IPS DF 19.7 (cell line): ENCODE data around the gene RPS26.
"Not testable (repeated sequence)": the region's sequence is repeated elsewhere in the genome, so short reads cannot be mapped to it uniquely, and the experiment has no call there.

ENCODE experiments used
- DNase-seq: peaks from one replicate; pipeline ENCODE4 v3.0.0-alpha.2; 2013; ENCODE audit warnings: low read depth, low spot score

RPS26 gene

DNA sequence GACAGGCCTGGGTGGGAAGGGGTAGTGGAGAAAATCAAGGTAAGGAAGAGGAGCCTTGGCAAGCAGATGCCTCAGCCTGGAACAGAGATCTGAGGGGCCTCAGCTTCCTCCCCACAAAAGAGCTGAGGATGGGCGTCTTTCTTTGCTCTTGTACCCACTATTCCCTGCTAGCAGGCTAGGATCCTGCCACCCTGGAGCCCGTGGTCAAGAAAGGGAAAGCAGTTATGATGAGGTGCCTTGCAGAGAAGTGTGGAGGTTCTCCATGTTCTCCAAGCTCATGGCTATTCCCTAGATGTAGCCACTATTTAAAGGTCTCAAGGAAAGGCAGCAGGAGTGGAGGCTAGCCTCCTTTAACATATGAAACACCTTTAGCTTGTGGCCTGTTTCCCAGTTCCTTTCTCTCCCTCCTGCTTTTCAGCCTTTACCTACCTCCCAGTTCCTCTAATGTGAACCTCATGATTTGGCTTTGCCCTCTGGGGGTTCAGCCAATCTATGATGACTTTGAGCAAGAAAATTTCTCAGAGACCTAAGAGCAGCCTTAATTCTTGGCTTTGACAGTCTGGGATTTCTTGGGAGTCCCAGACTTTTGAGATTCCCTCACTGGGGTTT is 19.7 kb upstream of the RPS26 start:
- no peak for DNase-seq

DNA sequence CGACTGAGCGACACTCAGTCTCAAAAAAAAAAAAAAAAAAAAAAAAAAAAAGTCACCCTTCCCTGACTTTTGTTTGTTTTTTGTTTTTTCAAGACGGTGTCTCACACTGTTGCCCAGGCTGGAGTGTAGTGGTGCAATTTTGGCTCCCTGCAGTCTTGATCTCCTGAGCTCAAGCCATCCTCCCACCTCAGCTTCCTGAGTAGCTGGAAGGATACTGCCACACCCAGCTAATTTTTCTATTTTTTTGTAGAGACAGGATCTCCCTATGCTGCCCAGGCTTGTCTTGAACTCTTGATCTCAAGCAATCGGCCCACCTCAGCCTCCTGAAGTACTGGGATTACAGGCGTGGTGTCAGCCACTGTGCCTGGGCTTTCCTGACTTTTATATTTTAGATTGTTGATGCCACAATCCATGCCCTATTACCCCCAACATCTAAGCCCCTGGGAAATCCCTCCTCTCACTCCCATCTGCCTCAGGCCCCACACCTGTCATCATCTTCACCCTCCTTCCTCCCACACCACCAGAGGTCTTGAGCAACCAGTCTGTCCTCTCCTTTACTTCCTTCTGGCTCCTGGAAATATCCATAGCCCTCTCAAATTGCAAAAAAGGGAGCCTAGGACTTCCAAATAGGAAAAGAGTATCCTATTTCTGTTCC is 13.1 kb upstream of the RPS26 start:
- DNase-seq = no peak

DNA sequence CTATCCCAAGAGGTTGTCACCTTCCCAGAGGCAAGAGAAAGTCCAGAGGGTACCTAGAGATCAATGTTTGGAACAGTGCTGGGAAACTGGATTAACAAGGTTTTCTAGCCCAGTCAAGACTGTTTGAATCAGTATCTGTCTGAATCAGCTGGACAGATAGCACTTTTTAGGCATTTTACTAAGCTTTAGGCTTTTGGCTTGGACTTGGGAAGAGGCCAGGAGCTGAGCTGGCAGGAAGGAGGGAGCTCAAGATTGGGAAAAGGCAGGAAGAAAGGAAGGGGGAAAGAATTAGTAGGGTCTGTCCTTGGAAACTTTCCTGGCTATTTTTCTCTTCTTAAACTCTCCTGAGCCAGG is 12.6 kb upstream of the RPS26 start:
- DNase-seq = no peak

DNA sequence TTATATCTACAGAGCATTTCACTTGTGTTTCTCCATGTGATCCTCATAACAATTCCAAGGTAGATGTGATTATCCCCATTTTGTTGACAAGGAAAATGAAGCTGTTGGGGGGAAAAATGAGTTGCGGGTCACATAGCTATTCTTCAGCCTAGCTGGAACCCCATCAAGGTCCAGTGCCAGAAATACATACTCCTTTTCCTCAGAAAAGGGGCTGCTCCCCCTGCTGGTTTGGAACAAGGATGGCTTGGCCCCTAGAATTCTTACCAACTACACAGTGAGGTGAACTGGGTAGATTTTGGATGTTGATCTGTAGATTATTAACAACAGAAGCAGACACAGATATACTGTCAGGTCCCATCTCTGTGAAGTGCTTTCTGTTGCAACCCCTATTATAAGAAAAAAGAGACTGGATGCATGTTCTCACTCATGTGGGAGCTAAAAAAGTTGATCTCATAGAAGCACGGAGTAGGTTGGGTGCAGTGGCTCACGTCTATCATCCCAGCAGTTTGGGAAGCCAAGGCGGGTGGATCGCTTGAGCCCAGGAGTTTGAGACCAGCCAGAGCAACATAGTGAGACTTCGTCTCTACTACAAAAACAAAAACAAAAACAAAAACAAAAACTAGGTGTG is 11.9 kb upstream of the RPS26 start:
- DNase-seq = no peak

DNA sequence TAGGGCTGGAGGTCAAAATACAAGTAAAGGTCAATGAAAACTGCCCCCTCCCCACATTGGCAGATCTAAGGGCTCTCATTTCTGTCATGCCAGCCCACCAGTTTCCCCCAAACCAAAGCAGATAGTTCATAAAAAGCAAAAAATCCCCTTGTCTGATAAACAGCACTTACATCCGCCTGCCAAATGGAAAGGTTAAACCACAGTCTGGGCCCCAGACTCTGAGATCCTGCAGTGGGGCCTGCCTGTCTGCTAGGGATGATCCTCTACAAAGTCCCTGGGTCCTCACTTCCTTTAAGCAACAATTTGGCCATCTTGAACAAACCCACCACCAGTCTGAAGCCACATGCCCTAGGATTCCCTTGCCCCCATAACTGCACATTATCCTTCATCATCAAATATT is 9.7 kb upstream of the RPS26 start:
- no peak for DNase-seq

DNA sequence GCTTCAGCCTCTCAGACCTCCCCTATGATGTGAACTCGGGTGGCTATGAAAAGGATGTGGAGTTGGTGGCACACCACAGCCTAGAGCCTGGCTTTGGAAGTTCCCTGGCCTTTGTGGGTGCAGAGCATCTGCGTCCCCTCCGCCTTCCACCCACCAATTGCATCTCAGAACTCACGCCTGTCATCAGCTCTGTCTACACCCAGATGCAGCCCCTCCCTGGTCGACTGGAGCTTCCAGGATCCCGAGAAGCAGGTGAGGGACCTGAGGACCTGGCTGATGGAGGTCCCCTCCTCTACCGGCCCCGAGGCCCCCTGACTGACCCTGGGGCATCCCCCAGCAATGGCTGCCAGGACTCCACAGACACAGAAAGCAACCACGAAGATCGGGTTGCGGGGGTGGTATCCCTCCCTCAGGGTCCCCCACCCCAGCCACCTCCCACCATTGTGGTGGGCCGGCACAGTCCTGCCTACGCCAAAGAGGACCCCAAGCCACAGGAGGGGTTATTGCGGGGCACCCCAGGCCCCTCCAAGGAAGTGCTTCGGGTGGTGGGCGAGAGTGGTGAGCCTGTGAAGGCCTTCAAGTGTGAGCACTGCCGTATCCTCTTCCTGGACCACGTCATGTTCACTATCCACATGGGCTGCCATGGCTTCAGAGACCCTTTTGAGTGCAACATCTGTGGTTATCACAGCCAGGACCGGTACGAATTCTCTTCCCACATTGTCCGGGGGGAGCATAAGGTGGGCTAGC is 7.0 kb upstream of the RPS26 start:
- no peak for DNase-seq

DNA sequence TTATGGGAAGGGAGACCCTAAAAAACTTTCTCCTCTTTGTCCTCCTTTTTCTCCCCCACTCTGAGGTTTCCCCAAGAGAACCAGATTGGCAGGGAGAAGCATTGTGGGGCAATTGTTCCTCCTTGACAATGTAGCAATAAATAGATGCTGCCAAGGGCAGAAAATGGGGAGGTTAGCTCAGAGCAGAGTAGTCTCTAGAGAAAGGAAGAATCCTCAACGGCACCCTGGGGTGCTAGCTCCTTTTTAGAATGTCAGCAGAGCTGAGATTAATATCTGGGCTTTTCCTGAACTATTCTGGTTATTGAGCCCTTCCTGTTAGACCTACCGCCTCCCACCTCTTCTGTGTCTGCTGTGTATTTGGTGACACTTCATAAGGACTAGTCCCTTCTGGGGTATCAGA is 4.6 kb upstream of the RPS26 start:
- no peak for DNase-seq

DNA sequence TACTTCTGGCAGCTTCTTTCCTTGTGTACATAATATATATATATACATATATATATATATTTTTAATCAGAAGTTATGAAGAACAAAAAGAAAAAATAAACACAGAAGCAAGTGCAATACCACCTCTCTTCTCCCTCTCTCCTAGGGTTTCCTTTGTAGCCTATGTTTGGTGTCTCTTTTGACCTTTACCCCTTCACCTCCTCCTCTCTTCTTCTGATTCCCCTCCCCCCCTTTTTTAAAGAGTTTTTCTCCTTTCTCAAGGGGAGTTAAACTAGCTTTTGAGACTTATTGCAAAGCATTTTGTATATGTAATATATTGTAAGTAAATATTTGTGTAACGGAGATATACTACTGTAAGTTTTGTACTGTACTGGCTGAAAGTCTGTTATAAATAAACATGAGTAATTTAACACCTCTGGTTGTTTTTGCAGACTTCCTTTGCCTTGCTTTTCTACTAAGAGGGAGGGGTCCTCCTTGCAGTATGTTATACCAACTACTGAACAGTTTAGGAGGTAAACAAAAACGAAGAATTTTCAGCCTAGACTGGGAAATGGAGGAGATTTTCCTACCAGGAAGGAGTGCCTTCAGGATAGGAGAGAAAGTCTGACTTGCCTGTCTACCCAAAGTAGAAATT is 3.6 kb upstream of the RPS26 start:
- DNase-seq = no peak

DNA sequence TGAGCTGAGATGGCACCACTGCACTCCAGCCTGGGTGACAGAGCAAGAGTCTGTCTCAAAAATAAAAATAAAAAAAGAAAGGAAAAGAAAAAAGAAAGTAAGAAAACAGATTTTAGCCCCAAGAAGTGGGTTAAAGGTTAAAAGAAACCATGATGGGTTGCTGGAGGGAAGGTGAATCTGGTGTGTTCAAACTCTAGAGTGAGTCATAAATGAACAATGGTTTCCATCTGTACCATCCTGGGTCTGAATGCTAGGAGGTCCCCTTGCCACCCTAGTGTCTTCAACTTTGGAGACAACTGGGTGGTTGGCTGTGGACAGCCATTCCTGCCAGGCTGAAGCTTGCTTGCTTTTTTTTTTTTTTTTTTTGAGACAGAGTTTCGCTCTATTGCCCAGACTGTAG is 1.6 kb upstream of the RPS26 start:
- DNase-seq = no peak

DNA sequence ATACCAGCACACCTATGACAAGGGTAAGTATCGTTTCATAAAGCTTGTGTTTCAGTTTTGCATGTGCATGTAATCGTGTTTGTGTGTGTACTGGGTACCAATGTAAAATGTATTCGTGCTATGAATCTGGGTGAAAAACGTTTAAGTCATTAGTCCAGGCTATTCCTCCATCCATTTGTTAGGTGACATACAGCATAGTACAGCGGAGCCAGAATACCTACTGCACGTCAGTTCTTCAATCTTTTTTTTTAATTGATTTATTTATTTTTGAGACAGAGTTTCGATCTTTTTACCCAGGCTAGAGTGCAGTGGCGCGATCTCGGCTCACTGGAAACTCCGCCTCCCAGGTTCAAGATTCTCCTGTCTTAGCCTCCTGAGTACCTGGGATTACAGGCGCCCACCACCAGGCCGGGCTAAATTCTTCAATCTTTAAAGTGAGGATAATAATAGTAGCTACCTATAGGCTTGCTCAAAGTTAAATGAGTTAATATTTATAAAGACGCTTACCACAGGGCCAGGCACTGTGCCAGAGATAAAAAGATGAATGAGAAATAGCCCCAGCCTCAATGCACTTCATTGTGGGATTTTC is 661 bp upstream of the RPS26 start:
- no peak for DNase-seq

DNA sequence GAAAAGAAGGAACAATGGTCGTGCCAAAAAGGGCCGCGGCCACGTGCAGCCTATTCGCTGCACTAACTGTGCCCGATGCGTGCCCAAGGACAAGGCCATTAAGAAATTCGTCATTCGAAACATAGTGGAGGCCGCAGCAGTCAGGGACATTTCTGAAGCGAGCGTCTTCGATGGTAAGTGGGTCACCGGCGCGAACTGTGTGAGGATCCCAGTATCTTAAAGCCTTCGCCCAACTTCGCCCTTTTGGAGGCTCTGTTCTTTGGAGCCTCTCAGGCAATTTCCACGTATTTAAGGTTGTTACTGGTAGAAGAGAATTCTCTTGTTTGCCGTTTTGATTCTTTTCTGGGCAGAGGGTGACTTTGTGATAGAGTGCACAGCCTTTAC is 704 bp downstream of the RPS26 start:
- not testable (repeated sequence) for DNase-seq

DNA sequence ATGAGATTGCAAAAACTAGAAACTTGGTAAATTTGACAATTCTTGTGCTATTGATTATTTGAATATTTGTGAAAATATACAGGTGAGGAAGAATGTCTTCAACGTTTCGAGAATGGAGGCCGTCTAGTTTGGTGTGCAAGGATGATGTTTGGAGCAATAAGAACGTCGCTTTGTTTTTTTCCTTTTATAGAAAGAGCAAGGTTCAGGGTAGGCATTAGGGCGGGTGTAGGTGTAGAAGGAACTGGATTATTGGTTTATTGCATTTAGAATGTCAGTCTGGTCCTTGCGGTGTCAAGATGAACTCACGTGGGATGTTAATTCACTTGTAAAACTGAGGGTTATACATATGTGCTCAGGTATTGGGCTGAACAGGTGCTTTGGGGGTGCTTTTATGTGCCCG is 1.1 kb downstream of the RPS26 start:
- DNase-seq = no peak

DNA sequence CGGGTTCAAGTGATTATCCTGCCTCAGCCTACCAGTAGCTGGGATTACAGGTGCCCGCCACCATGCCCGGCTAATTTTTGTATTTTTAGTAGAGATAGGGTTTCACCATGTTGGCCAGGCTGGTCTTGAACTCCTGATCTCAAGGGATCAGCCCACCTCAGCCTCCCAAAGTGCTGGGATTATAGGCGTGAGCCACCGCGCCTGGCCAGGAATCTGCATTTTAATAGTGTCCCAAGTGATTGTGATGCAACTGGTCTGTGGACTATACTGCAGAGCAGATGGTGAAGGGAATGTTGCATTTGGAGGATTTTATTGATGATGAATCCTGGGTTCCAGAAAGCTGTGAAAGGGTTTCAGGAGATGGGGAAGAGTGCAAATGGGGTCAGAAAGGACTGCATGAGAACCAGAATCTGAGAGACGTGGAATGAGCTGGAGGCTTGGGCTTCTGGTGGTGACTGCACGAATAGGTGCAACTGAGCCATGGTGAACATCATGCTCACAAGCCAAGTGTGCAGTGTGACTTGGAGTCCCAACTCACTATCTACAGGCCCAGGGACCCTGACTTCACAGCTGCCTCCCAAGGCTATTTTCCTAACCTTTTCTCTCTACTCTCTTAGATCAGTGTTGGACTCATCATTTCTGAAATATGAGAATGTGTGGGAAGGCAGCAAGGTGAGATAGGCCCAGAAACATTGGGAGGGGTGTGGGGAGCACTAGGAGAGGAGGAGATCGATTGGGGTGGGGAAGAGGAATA is 4.5 kb downstream of the RPS26 start:
- DNase-seq = no peak

DNA sequence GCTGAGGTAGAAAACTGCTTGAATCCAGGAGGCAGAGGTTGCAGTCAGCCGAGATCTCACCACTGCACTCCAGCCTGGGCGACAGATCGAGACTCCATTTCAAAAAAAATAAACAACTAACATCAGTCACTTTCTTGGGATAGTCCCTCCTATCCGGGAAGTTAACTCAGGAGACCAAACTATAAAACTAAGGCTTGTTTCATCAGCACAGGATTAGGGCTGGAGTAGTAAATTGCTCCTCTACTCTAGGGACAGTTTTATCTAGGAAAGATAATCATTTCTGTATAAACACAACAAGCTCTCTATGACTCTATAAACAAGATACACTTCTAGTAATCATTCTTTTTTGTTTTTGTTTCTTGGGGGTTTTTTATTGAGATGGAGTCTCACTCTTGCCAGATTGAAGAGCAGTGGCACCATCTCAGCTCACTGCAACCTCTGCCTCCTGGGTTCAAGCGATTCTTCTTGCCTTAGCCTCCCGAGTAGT is 11.7 kb downstream of the RPS26 start:
- DNase-seq = no peak

DNA sequence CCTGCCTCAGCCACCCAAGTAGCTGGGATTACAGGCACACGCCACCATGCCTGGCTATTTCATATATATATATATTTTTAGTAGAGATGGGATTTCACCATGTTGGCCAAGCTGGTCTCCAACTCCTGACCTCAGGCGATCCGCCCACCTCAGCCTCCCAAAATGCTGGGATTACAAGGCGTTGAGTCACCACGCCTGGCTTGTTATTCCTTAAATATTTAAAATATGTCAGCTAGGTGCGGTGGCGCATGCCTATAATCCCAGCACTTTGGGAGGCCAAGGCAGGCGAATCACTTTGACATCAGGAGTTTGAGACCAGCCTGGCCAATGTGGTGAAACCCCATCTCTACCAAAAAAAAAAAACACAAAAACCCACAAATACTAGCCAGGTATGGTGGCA is 18.2 kb downstream of the RPS26 start:
- not testable (repeated sequence) for DNase-seq

DNA sequence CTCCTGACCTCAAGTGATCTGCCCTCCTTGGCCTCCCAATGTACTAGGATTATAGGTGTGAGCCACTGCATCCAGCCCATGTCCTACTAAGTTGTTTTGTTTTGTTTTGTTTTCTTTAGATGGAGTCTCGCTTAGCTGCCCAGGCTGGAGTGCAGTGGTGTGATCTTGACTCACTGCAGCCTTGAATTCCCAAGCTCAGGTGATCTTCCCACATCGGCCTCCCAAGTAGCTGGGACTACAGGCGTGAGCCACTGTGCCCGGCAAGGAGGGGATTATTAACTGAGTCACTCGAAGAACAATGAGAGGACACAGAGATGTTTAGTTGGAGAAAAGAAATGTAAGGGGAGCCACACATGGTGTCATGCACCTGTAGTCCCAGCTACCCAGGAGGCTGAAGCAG is 20.3 kb downstream of the RPS26 start:
- no peak for DNase-seq

DNA sequence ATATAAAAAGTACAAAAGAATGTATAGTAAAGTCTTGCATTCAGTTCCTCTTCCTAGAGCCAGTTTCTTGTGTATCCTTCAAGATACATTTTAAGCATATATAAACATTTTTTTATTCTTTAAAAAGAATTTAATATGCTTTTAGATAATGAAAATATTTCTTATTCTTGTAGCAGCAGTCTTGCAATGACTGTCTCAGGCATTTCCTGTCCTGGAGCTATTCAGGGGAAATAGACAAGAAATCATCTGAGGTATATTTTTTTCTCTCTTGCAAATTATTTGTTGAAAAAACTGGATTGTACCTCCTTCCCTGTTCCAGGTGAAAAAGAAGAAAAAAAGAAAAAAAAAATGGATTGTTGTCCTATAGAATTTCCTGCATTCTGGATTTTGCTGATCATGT is 21.3 kb downstream of the RPS26 start:
- DNase-seq = no peak

DNA sequence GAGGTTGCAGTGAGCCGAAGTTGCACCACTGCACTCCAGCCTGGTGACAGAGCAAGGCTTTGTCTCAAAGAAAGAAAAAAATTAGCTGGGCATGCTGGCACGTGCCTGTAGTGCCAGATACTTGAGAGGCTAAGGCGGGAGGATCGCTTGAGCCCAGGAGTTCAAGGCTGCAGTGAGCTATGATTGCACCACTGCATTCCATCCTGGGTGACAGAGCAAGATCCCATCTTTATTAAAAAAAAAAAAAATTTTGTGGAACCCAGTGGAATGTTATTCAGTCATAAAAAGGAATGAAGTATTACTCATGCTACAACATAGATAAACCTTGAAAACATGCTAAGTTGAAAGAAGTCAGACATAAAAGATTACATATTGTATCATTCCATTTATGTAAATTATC is 29.9 kb downstream of the RPS26 start:
- no peak for DNase-seq

DNA sequence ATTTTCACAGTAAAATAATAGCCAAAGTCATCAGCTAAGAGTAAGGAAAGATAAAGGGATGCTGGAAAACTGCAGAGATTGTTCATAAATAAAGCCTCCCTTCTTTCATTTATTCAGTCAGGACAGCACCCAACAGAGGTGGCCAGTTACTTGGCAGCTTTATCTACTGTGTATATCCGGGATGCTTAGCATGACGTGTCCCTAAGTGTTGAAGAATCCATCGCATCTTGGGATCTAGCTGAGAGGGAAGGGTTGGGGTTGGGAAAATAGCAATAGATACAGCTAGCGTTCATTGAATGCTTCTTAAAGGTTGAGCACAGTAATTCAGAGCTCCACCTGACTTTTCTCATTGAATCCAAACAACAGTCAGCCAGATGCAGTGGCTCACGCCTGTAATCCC is 32.7 kb downstream of the RPS26 start:
- DNase-seq = no peak

DNA sequence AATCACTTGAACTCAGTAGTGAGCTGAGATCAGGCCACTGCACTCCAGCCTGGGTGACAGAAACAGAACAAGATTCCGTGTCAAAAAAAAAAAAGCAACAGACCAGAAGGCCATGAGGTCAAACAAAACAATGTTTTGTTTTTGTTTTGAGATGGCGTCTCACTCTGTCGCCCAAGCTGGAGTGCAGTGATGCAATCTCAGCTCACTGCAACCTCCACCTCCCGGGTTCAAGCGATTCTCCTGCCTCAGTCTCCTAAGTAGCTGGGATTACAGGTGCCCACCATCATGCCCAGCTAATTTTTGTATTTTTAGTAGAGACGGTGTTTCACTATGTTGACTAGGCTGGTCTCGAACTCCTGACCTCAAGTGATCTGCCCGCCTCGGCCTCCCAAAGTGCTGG is 36.2 kb downstream of the RPS26 start:
- not testable (repeated sequence) for DNase-seq

DNA sequence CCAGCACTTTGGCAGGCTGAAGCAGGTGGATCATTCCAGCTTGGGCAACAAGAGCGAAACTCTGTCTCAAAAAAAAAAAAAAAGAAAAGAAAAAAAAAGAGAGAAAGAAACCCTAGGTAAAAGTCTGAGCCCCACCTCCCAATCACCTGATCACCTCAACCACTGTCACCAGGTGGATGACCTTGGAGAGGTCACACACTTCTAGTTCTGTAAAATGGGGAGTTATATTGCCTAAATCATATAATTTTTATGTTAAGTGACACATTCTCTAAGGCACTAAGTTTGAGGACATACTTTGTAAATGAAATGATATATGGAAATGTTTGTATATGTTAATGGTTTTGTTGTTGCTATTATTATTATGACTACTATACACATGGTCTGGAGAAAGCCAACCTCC is 36.7 kb downstream of the RPS26 start:
- no peak for DNase-seq
